Activated CD8-positive, alpha-beta T cell treated with anti-CD3 and anti-CD28 coated beads for 36 hours (primary cell): ENCODE measurements around the gene TSHZ3. TPM values are rescaled to one million over a fixed set of nuclear protein-coding genes. Genes with fewer than 3 reads are reported as not detected.

Experiments used
- ATAC-seq: fragments of 200-7000 bp; cut with Tn5 transposase; one replicate; pipeline ENCODE4 v1.10.0; 2021; ENCODE audit warnings: mild to moderate bottlenecking, moderate library complexity
- CTCF ChIA-PET: fragments of 350-600 bp; sonication (Branson Sonifier 250); formaldehyde crosslinking; loops from one replicate; lab custom pipeline; 2021; ENCODE audit warnings: antibody characterized with exemption; lab: Charles Lee
- POLR2A ChIA-PET: fragments of 350-600 bp; sonication (Branson Sonifier 250); formaldehyde crosslinking; loops from one replicate; lab custom pipeline; 2021; ENCODE audit warnings: antibody characterized with exemption; lab: Charles Lee
- DNase-seq: peaks from one replicate; pipeline ENCODE4 v3.0.0-alpha.2; 2020
- H3K27ac Mint-ChIP-seq: one replicate; pipeline ENCODE4 v1.8.0; 2021; ENCODE audit warnings: mild to moderate bottlenecking, mixed read lengths
- H3K27me3 Mint-ChIP-seq: one replicate; pipeline ENCODE4 v1.8.0; 2021; ENCODE audit warnings: mixed read lengths
- H3K36me3 Mint-ChIP-seq: one replicate; pipeline ENCODE4 v1.8.0; 2021; ENCODE audit warnings: low read depth, mixed read lengths
- H3K4me1 Mint-ChIP-seq: one replicate; pipeline ENCODE4 v1.8.0; 2021; ENCODE audit warnings: low read depth, mixed read lengths
- H3K4me3 Mint-ChIP-seq: one replicate; pipeline ENCODE4 v1.8.0; 2021; ENCODE audit warnings: mild to moderate bottlenecking, moderate library complexity, mixed read lengths
- H3K9me3 Mint-ChIP-seq: one replicate; pipeline ENCODE4 v1.8.0; 2021; ENCODE audit warnings: mixed read lengths
- intact Hi-C: fragments of 100-400 bp; cut with micrococcal nuclease; formaldehyde crosslinking; loops from one replicate; pipeline ENCODE4 v1.10.0; 2022
- total RNA-seq, 2 experiments: library from RNA; stranded (reverse); gene quantifications; one replicate each; pipeline ENCODE4 v1.2.3, GENCODE V29; 2021
- TF ChIP-seq, protein P1 (sequence below): fragments of 200-600 bp; IDR thresholded peaks from one replicate; pipeline ENCODE4 v1.8.0; 2022; ENCODE audit warnings: antibody characterized with exemption, mild to moderate bottlenecking

The TSHZ3 gene
- total RNA-seq, 2 experiments from 2014 or later: 0.16 to 0.38 TPM

DNA sequence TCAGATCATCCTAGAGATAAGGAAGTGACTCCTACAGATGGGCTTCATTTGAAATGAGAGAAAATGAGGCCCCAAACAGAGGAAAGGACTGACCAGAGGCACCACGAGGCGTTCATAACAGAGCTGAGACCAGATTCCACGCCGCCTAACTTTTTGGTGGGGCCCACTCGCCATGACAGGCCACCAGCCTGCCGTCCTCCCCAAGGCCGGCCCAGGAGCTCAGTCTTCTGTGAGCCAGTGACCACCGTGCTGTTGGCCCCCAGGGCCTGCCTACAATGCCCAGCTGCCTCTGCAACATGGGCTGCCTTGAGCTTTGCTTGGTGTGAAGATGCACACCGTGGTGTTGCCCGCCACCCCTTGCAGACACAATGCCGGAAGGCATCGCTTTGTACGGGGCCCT, 40.5 kb downstream of the TSHZ3 start:
- Mint-ChIP-seq H3K27me3 (peaks cover 6% of the 10 kb centered on the region), H3K4me1 (peaks cover 4% of the 10 kb centered on the region), H3K4me3 (no peak overlapping the region), H3K9me3 (no peaks in the 10 kb centered on the region), H3K27ac (no peak overlapping the region), H3K36me3 (no peaks in the 10 kb centered on the region)
- TF ChIP-seq, protein P1, sequence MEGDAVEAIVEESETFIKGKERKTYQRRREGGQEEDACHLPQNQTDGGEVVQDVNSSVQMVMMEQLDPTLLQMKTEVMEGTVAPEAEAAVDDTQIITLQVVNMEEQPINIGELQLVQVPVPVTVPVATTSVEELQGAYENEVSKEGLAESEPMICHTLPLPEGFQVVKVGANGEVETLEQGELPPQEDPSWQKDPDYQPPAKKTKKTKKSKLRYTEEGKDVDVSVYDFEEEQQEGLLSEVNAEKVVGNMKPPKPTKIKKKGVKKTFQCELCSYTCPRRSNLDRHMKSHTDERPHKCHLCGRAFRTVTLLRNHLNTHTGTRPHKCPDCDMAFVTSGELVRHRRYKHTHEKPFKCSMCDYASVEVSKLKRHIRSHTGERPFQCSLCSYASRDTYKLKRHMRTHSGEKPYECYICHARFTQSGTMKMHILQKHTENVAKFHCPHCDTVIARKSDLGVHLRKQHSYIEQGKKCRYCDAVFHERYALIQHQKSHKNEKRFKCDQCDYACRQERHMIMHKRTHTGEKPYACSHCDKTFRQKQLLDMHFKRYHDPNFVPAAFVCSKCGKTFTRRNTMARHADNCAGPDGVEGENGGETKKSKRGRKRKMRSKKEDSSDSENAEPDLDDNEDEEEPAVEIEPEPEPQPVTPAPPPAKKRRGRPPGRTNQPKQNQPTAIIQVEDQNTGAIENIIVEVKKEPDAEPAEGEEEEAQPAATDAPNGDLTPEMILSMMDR: no peak
- DNase-seq (no peak), ATAC-seq (no peak)
- ChIA-PET POLR2A (no interaction called here), CTCF (no interaction called here)
- intact Hi-C loops: no loop called here

GRCh38 chr19:31307071-31307669, 42.1 kb downstream of the TSHZ3 start:
- peaks cover 6% of the 10 kb centered on the region for H3K27me3 Mint-ChIP-seq
- TF ChIP-seq, protein P1: no peak

GRCh38 chr19:31306006-31306753, 43.1 kb downstream of the TSHZ3 start:
- Mint-ChIP-seq H3K9me3 (no peaks in the 10 kb centered on the region), H3K27me3 (peaks cover 4% of the 10 kb centered on the region), H3K27ac (no peak overlapping the region), H3K36me3 (no peaks in the 10 kb centered on the region), H3K4me1 (no peaks in the 10 kb centered on the region), H3K4me3 (no peak overlapping the region)
- POLR2A ChIA-PET: no interaction called here
- no peak for ATAC-seq
- no peak for DNase-seq
- intact Hi-C loops: no loop called here
- TF ChIP-seq, protein P1: no peak
- CTCF ChIA-PET: no interaction called here

More at GRCh38 chr19:31307071-31307669, 42.1 kb downstream of the TSHZ3 start:
- Mint-ChIP-seq H3K27ac (no peak overlapping the region), H3K9me3 (no peaks in the 10 kb centered on the region), H3K4me3 (no peak overlapping the region), H3K36me3 (no peaks in the 10 kb centered on the region), H3K4me1 (peaks cover 4% of the 10 kb centered on the region)
- ATAC-seq (no peak), DNase-seq (no peak)
- POLR2A ChIA-PET: no interaction called here
- intact Hi-C loops: no loop called here
- CTCF ChIA-PET: no interaction called here

- no peaks in the 10 kb centered on the region for H3K36me3 Mint-ChIP-seq
- CTCF ChIA-PET: no interaction called here
These were observed 44.4 kb downstream of the TSHZ3 start for GRCh38 chr19:31304831-31305312.

More at GRCh38 chr19:31304831-31305312, 44.4 kb downstream of the TSHZ3 start:
- Mint-ChIP-seq H3K9me3 (no peaks in the 10 kb centered on the region), H3K27me3 (peaks cover 4% of the 10 kb centered on the region), H3K4me1 (no peaks in the 10 kb centered on the region), H3K27ac (no peak overlapping the region), H3K4me3 (no peak overlapping the region)
- TF ChIP-seq, protein P1: no peak
- POLR2A ChIA-PET: no interaction called here
- intact Hi-C loops: no loop called here
- ATAC-seq (no peak), DNase-seq (no peak)
